ENCODE data around the gene PSMC1.
A peak's percentile ranks its signal among the peaks of the same experiment; 100 is the strongest.

The PSMC1 gene

DNA sequence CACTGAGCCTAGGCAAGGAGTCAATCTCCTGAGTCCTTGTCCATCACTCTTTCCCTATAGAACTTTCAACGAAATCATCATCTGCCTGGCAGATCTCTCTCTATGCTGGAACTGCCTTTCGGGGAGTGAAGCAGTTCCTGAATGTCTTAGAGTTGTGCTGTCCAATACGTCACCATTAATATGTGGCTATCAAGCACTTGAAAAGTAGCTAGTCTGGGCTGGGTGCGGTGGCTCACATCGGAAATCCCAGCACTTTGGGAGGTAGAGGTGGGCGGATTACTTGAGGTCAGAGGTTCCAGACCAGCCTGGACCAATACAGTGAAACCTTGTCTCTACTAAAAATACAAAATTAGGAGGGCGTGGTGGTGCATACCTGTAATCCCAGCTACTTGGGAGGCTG lies 40.3 kb downstream of the PSMC1 start:
- no peak for TF ChIP-seq CTCF (IDR thresholded peaks at IDR 0.05; ENCODE audit: insufficient read depth, low read length)
- TF ChIP-seq SPI1 (IDR thresholded peaks at IDR 0.05; ENCODE audit: borderline replicate concordance, low read depth): no peak
- TF ChIP-seq, protein P1, sequence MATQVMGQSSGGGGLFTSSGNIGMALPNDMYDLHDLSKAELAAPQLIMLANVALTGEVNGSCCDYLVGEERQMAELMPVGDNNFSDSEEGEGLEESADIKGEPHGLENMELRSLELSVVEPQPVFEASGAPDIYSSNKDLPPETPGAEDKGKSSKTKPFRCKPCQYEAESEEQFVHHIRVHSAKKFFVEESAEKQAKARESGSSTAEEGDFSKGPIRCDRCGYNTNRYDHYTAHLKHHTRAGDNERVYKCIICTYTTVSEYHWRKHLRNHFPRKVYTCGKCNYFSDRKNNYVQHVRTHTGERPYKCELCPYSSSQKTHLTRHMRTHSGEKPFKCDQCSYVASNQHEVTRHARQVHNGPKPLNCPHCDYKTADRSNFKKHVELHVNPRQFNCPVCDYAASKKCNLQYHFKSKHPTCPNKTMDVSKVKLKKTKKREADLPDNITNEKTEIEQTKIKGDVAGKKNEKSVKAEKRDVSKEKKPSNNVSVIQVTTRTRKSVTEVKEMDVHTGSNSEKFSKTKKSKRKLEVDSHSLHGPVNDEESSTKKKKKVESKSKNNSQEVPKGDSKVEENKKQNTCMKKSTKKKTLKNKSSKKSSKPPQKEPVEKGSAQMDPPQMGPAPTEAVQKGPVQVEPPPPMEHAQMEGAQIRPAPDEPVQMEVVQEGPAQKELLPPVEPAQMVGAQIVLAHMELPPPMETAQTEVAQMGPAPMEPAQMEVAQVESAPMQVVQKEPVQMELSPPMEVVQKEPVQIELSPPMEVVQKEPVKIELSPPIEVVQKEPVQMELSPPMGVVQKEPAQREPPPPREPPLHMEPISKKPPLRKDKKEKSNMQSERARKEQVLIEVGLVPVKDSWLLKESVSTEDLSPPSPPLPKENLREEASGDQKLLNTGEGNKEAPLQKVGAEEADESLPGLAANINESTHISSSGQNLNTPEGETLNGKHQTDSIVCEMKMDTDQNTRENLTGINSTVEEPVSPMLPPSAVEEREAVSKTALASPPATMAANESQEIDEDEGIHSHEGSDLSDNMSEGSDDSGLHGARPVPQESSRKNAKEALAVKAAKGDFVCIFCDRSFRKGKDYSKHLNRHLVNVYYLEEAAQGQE (IDR thresholded peaks at IDR 0.05; ENCODE audit: insufficient replicate concordance, low read depth): no peak
- TF ChIP-seq GABPA (IDR thresholded peaks at IDR 0.05; ENCODE audit: low read depth): no peak
- TF ChIP-seq POLR2AphosphoS5 (IDR thresholded peaks at IDR 0.05; ENCODE audit: low read depth): no peak
- DNase-seq (ENCODE audit: low read depth in 1 of 2, low spot score in 1 of 2): no peak
- Histone ChIP-seq H3K27ac (replicated peaks) (peak overlapping the region; percentile 91), H3K4me3 (replicated peaks; ENCODE audit: insufficient read depth, low read length) (no peak overlapping the region), H3K27me3 (ENCODE audit: insufficient read depth, poor library complexity, severe bottlenecking) (no peaks in the 10 kb centered on the region)

GRCh38 chr14:90297876-90298629 lies 41.7 kb downstream of the PSMC1 start:
- Histone ChIP-seq H3K27me3 (ENCODE audit: insufficient read depth, poor library complexity, severe bottlenecking) (no peaks in the 10 kb centered on the region), H3K4me3 (replicated peaks; ENCODE audit: insufficient read depth, low read length) (no peak overlapping the region), H3K27ac (replicated peaks) (peak overlapping the region; percentile 91)
- no peak for DNase-seq (ENCODE audit: low read depth in 1 of 2, low spot score in 1 of 2)
- TF ChIP-seq POLR2AphosphoS5 (IDR thresholded peaks at IDR 0.05; ENCODE audit: low read depth): no peak
- no peak for TF ChIP-seq SPI1 (IDR thresholded peaks at IDR 0.05; ENCODE audit: borderline replicate concordance, low read depth)
- TF ChIP-seq, protein P1 (IDR thresholded peaks at IDR 0.05; ENCODE audit: insufficient replicate concordance, low read depth): no peak
- TF ChIP-seq GABPA (IDR thresholded peaks at IDR 0.05; ENCODE audit: low read depth): no peak
- no peak for TF ChIP-seq CTCF (IDR thresholded peaks at IDR 0.05; ENCODE audit: insufficient read depth, low read length)

GRCh38 chr14:90299408-90299807 lies 43.1 kb downstream of the PSMC1 start:
- TF ChIP-seq SPI1 (IDR thresholded peaks at IDR 0.05; ENCODE audit: borderline replicate concordance, low read depth) (peak; percentile 85; the same call in 1 of the 2 replicates), CTCF (IDR thresholded peaks at IDR 0.05; ENCODE audit: insufficient read depth, low read length) (no peak), POLR2AphosphoS5 (IDR thresholded peaks at IDR 0.05; ENCODE audit: low read depth) (peak; percentile 33; the same call in 1 of the 2 replicates), GABPA (IDR thresholded peaks at IDR 0.05; ENCODE audit: low read depth) (no peak)
- TF ChIP-seq, protein P1 (IDR thresholded peaks at IDR 0.05; ENCODE audit: insufficient replicate concordance, low read depth): no peak
- H3K27ac ChIP-seq (replicated peaks): peak overlapping the region; percentile 91

More at GRCh38 chr14:90299408-90299807, 43.1 kb downstream of the PSMC1 start:
- no peaks in the 10 kb centered on the region for H3K27me3 ChIP-seq (ENCODE audit: insufficient read depth, poor library complexity, severe bottlenecking)
- peak; percentile 59 to 93 for DNase-seq (ENCODE audit: low read depth in 1 of 2, low spot score in 1 of 2)
- H3K4me3 ChIP-seq (replicated peaks; ENCODE audit: insufficient read depth, low read length): no peak overlapping the region
